Erythroblast (primary cell): ENCODE data around the gene MRPS10.

Experiments used
- DNase-seq, 2 experiments: peaks; one replicate each; lab custom pipeline; 2025; lab: John Stamatoyannopoulos, UW
- GATA1 ChIP-seq: IDR thresholded peaks from 2 replicates; pipeline ENCODE4 v1.6.1; 2011; ENCODE audit warnings: low read depth, mild to moderate bottlenecking, control low read depth, low read length, moderate library complexity
- POLR2A ChIP-seq: IDR thresholded peaks from 2 replicates; pipeline ENCODE4 v1.6.1; 2011; ENCODE audit warnings: mild to moderate bottlenecking, low read length

Gene MRPS10

DNA sequence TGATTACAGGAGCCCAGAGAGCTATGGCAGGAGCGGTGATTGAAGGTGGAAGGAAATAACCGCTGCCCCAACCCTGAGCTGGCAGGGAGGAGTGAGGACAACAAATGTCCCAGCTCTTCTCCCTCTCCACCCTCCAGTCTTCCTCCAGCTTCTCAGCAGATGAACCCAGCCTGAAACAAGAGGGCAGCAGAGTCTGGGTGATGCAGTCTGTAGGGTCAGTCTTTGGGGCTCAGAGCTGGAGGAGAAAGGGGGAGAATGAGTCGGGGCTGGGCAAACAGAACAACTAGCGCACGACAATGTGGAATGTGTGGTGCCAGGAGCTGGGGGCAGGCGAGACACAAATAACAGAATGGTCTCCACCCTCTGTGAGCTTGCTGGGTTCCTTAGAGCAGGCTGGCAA lies 49.0 kb downstream of the MRPS10 start:
- DNase-seq, result no peak
- TF ChIP-seq POLR2A (no peak), GATA1 (no peak)

DNA sequence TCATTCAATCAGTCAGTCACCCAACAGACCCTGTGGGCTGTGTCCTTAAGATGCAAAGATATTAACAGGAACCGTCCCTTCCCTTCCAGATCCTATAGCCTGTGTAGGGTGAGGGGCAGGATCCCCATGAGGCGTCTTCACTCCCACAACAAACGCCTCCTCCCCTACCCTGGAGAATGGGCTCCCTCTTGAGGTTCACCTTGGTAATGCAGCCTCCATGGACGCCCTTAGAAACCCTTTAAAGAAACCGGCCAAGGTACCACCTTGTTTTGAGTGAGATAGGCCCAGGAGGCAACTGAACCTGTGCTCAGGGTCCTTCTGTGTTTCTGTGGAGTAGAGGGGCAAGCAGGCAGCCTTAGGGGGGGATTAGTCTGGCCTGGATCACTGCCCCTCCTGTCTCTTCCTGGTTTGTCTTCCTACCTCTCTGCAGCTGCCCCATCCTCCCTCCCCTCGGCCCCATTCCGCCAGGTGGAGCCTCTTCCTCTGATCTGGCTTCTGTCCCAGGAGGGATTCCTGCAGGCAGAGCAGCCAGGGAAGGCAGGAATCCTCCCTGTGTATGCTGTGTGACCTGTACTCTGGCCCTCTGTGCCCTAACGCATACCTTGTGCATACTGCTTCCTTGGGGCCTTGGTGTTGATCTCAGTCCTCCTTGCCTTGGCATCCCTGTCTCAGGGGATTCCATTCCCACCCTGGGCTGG lies 51.1 kb downstream of the MRPS10 start:
- TF ChIP-seq POLR2A (no peak), GATA1 (no peak)
- peak; percentile 66 to 84 for DNase-seq

DNA sequence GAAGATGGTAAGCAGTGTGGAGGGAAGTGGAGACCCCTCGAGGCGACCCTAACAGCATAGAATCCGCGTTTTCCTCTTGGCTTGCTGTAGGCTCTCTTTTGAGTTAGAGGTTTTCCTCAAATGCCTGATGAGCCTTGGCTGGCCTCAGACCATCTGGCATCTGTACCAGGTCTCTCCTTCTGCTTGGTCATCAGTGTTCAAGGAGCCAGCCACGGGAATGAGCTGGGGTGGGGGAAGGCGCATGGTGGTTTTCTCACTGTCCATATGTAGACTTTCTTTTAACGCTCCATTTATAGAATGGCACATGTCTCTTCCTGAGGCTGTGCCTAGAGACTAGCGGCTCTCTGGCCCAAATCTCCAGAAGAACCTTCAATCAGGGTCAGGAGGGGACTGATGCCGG lies 52.6 kb downstream of the MRPS10 start:
- no peak for DNase-seq
- no peak for TF ChIP-seq POLR2A
- no peak for TF ChIP-seq GATA1

DNA sequence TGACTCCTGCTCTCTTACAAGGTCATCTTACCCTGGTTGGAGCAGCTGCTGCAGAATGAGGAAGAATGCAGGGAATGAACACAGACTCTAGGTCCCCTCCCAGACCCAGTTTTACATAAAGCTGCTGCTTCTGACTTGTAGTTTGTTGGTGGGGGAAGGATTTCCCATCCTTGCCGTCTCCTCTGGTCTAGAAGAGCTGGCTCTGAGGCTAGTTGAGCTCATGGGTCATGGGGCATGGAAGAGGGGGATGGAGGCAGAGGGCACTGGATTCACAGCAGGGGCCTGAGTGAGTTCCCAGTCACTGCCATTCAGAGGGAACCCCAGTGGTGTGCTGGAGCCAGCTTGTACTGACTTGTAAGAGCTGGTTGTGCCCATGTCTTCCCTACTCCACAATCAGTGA lies 53.7 kb downstream of the MRPS10 start:
- TF ChIP-seq POLR2A, result no peak
- no peak for TF ChIP-seq GATA1
- DNase-seq, result no peak

DNA sequence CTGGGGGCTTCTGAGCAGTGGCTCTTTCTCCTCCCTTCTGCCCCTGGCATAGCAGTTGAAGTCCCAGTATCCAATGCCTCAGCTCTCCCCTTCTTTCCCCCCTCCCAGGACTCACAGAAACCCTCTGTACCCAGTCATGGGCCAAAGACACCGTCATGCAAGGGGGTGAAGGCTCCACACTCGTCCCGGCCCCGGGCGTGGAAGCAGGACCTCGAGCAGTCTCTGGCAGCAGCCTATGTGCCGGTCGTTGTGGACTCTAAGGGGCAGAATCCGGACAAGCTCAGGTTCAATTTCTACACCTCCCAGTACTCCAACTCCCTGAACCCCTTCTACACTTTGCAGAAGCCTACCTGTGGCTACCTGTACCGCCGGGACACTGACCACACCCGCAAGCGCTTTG lies 54.8 kb downstream of the MRPS10 start:
- DNase-seq, result no peak
- TF ChIP-seq POLR2A, result no peak
- no peak for TF ChIP-seq GATA1

DNA sequence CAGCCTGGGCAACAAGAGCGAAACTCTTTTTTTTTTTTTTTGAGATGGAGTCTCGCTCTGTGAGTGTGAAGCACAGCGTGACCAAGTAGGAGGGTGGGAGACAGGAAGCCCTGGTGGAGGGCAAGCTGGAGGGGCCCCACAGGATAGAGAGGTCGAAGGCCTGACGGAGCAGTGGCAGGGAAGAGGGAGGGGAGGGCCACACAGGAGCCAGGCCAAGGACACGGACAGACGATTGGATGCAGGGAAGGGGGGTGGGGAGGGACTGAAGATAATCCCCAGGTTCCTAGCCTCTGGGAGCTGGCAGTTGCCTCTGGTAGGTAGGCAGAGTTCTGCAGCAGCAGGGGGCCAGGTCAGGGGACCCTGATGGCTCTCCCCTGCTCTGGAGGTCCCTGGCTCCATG lies 55.3 kb downstream of the MRPS10 start:
- no peak for TF ChIP-seq GATA1
- TF ChIP-seq POLR2A, result no peak
- no peak for DNase-seq

DNA sequence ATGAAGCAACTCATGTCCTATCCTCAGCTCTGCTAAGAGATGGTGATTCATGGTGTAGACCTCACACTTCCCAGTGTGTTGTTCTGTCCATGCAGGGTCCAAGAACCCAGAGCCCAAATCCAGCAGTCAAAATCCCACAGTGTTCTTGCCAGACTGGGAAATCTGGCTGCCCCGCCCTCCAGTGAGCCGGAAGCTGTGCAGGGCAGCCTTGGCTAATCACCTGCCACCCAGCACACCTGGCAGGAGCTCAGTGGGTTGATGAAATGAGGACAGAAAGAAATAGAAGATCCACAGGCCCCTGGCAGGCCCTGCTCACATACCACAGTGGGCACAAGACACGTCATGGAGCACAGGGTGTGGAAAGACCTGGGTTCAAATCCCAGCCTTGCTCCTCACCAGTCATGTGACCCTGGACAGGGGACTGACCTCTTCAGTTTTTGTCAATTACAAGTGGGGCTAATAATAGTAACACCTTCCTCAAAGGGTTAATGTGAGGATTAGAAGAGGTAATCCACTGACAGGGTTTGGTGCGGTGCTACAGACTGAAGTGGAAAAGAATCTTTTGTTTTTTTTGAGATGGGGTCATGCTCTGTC lies 58.1 kb downstream of the MRPS10 start:
- no peak for DNase-seq
- TF ChIP-seq GATA1, result no peak
- TF ChIP-seq POLR2A, result no peak

DNA sequence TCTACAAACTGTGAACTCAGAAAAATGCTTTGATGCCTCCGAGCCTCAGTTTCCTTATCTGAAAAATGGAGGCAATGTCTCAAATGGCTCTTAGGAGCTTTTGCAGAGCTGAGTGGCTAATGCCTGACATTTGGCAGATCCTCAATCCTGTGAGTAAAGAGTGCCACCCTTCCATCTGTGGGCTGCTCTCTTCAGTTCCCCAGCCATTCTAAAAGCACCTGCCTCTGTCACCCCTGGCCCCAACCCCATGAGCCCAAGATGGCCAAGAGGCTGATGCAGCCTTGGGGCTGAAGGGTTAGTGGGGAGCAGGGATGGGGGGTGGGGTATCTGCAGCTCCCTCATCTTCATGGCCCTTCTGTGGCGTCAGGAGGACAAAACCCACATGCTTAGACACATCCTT lies 59.0 kb downstream of the MRPS10 start:
- TF ChIP-seq GATA1 (no peak), POLR2A (no peak)
- no peak for DNase-seq

DNA sequence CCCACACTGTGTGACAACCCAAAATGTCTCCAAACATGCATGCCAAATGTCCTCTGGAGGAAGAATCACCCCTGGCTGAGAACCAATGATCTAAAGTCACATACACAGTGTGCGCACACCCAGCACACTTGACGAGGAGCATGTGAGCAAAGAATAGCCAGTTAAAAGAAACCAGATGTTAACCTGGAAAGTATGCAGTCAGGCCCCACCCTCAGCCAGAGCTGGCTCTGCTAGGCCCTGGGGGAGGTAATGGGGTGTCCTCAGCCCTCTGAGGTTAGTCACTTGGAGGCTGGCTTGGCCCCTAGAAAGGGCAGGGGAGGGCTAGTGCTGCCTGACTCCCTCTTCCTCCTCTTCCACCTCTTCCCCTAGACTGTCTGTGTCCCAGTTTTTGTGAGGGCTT lies 59.6 kb downstream of the MRPS10 start:
- no peak for DNase-seq
- TF ChIP-seq POLR2A (no peak), GATA1 (no peak)
